ENCODE data around the gene LYSET. TPM values are rescaled to one million over a fixed set of nuclear protein-coding genes. Genes with fewer than 3 reads are reported as not detected.
"Not testable (repeated sequence)": the region's sequence is repeated elsewhere in the genome, so short reads cannot be mapped to it uniquely, and the experiment has no call there.

Gene LYSET
- total RNA-seq, 1 experiment from 2014 or later, result 35.7 TPM

DNA sequence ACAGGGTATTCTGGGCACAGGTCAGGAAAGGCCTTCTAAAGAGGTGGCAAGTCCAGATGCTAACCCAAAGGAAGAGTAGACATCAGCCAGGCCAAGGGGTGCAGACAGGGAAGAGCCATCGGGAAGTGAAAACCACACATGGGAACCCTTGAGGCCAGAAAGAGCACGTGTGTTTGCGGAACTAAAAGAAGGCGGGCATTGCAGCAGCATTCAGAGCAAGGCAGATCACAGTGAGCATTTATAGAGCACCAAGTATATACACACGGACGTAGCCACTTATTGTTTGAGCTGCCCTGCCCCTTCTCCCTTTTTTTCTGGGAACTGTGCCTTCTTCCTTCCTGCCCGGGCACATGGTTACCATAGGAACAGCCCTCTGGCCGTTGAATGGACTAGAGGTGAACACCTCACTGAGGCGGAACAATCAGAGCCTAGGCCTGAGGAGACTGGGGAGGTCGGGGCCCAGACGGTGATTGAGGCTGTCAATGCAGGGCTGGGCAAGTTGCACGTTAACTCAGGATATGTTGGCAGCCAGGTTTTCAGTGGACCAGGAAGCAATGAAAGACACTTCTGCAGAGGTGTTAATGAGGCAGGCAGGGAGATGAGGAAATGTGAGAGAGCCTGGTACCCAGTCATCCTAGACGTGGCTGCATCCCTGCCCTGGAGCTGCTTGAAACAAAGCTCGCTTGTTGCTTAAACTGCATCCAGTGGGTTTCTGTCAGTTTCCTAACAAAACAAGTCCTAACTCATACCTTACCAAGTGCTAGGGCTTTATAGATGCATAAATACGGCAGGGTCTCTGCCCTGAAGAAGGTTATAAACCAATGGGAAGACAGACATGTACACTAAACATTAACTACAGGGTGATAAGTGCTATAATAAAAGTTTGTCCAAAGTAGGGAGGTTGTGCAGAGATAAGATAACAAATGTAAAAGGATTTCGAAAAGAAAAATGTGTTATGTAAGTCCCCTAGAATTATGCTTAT lies 34.6 kb upstream of the LYSET start:
- Histone ChIP-seq H3K36me3 (ENCODE audit: insufficient read depth, low read length) (no peaks in the 10 kb centered on the region), H3K4me1 (ENCODE audit: low read length) (no peaks in the 10 kb centered on the region), H3K9ac (ENCODE audit: low read length) (no peak overlapping the region), H3K79me2 (ENCODE audit: low read length) (no peaks in the 10 kb centered on the region), H3K4me2 (ENCODE audit: low read depth, low read length, poor library complexity, severe bottlenecking) (no peak overlapping the region), H3K27me3 (ENCODE audit: low read length) (no peaks in the 10 kb centered on the region), H3K9me2 (replicated peaks; ENCODE audit: insufficient read depth, low read length) (no peaks in the 10 kb centered on the region), H3K4me3 (ENCODE audit: low read length) (no peak overlapping the region), H3K9me3 (ENCODE audit: low read length) (no peaks in the 10 kb centered on the region), H3K27ac (ENCODE audit: low read length) (no peak overlapping the region), H2AFZ (ENCODE audit: low read length) (no peak overlapping the region), H4K20me1 (ENCODE audit: insufficient read depth, low read depth, low read length) (no peaks in the 10 kb centered on the region)
- no peak for DNase-seq

- Histone ChIP-seq H3K36me3 (ENCODE audit: insufficient read depth, low read length) (no peaks in the 10 kb centered on the region), H3K4me1 (ENCODE audit: low read length) (no peaks in the 10 kb centered on the region), H3K79me2 (ENCODE audit: low read length) (no peaks in the 10 kb centered on the region), H2AFZ (ENCODE audit: low read length) (no peak overlapping the region), H3K4me2 (ENCODE audit: low read depth, low read length, poor library complexity, severe bottlenecking) (no peak overlapping the region), H3K9me3 (ENCODE audit: low read length) (no peaks in the 10 kb centered on the region), H3K9ac (ENCODE audit: low read length) (no peak overlapping the region), H3K9me2 (replicated peaks; ENCODE audit: insufficient read depth, low read length) (no peaks in the 10 kb centered on the region), H3K4me3 (ENCODE audit: low read length) (no peak overlapping the region), H4K20me1 (ENCODE audit: insufficient read depth, low read depth, low read length) (no peaks in the 10 kb centered on the region), H3K27ac (ENCODE audit: low read length) (no peak overlapping the region), H3K27me3 (ENCODE audit: low read length) (0 out of 2 replicates have a peak, but pooled peaks cover 2% of the 10 kb centered on the region)
- no peak for DNase-seq
Measured at GRCh38 chr14:93153121-93153520, 32.0 kb upstream of the LYSET start.

- H3K9ac ChIP-seq (ENCODE audit: low read length), result no peak overlapping the region
- no peaks in the 10 kb centered on the region; the same call in 1 of the 2 replicates for H3K4me1 ChIP-seq (ENCODE audit: low read length)
- DNase-seq, result no peak
- H3K9me3 ChIP-seq (ENCODE audit: low read length), result no peaks in the 10 kb centered on the region
- H3K27me3 ChIP-seq (ENCODE audit: low read length), result 0 out of 2 replicates have a peak, but pooled peaks cover 2% of the 10 kb centered on the region
- no peak overlapping the region for H2AFZ ChIP-seq (ENCODE audit: low read length)
- H3K27ac ChIP-seq (ENCODE audit: low read length), result no peak overlapping the region
- H3K4me3 ChIP-seq (ENCODE audit: low read length), result no peak overlapping the region
- H3K4me2 ChIP-seq (ENCODE audit: low read depth, low read length, poor library complexity, severe bottlenecking), result no peak overlapping the region
- no peaks in the 10 kb centered on the region for H3K36me3 ChIP-seq (ENCODE audit: insufficient read depth, low read length)
- H3K9me2 ChIP-seq (replicated peaks; ENCODE audit: insufficient read depth, low read length), result no peaks in the 10 kb centered on the region
- no peaks in the 10 kb centered on the region for H4K20me1 ChIP-seq (ENCODE audit: insufficient read depth, low read depth, low read length)
- H3K79me2 ChIP-seq (ENCODE audit: low read length), result no peaks in the 10 kb centered on the region
Measured at GRCh38 chr14:93155667-93156066, 29.4 kb upstream of the LYSET start.

- Histone ChIP-seq H3K27me3 (ENCODE audit: low read length) (0 out of 2 replicates have a peak, but pooled peaks cover 2% of the 10 kb centered on the region), H3K27ac (ENCODE audit: low read length) (no peak overlapping the region), H3K9me3 (ENCODE audit: low read length) (no peaks in the 10 kb centered on the region), H3K9me2 (replicated peaks; ENCODE audit: insufficient read depth, low read length) (no peaks in the 10 kb centered on the region), H3K4me1 (ENCODE audit: low read length) (no peaks in the 10 kb centered on the region; the same call in 1 of the 2 replicates), H3K79me2 (ENCODE audit: low read length) (no peaks in the 10 kb centered on the region), H2AFZ (ENCODE audit: low read length) (no peak overlapping the region), H3K4me3 (ENCODE audit: low read length) (no peak overlapping the region), H3K36me3 (ENCODE audit: insufficient read depth, low read length) (no peaks in the 10 kb centered on the region), H3K9ac (ENCODE audit: low read length) (no peak overlapping the region), H4K20me1 (ENCODE audit: insufficient read depth, low read depth, low read length) (no peaks in the 10 kb centered on the region), H3K4me2 (ENCODE audit: low read depth, low read length, poor library complexity, severe bottlenecking) (no peak overlapping the region)
- no peak for DNase-seq
Measured at GRCh38 chr14:93156693-93157369, 28.3 kb upstream of the LYSET start.

DNA sequence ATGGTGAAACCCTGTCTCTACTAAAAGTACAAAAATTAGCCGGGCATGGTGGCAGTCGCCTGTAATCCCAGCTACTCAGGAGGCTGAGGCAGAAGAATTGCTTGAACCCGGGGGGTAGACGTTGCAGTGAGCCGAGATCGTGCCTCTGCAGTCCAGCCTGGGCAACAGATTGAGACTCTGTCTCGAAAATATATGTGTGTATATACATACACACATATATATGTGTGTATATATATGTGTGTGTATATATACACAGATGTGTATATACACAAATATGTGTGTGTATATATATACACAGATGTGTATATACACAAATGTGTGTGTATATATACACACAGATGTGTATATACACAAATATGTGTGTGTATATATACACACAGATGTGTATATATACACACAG lies 26.8 kb upstream of the LYSET start:
- not testable (repeated sequence) for H2AFZ ChIP-seq (ENCODE audit: low read length); H3K27ac ChIP-seq (ENCODE audit: low read length); H3K27me3 ChIP-seq (ENCODE audit: low read length); DNase-seq; H3K79me2 ChIP-seq (ENCODE audit: low read length); H3K4me3 ChIP-seq (ENCODE audit: low read length); H3K4me1 ChIP-seq (ENCODE audit: low read length); H3K9me3 ChIP-seq (ENCODE audit: low read length); H3K9ac ChIP-seq (ENCODE audit: low read length); H4K20me1 ChIP-seq (ENCODE audit: insufficient read depth, low read depth, low read length); H3K36me3 ChIP-seq (ENCODE audit: insufficient read depth, low read length); H3K9me2 ChIP-seq (replicated peaks; ENCODE audit: insufficient read depth, low read length); H3K4me2 ChIP-seq (ENCODE audit: low read depth, low read length, poor library complexity, severe bottlenecking)

DNA sequence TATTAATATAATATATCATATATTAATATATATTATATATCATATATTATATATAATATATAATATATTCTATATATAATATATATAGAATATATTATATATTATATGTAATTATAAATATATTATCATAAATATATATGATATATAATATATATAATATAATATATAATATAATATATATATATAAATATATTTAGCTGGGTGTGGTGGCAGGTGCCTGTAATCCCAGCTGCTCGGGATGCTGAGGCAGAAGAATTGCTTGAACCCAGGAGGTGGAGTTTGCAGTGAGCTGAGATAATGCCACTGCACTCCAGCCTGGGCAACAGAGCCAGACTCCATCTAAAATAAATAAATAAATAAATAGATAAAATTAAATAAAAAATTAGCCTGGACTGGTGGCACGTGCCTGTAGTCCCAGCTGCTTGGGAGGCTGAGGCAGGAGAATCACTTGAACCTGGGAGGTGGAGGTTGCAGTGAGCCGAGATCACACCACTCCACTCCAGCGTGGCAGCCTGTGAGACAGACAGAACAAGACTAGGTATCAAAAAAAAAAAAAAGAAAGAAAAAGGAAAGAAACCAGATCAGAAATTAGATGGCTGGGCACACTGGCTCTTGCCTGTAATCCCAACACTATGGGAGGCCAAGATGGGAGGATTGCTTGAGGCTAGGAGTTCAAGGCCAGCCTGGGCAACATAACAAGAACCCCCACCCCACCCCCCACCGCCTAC lies 25.3 kb upstream of the LYSET start:
- not testable (repeated sequence) for H3K4me3 ChIP-seq (ENCODE audit: low read length); H3K27me3 ChIP-seq (ENCODE audit: low read length); H3K4me2 ChIP-seq (ENCODE audit: low read depth, low read length, poor library complexity, severe bottlenecking); H3K9me3 ChIP-seq (ENCODE audit: low read length); H4K20me1 ChIP-seq (ENCODE audit: insufficient read depth, low read depth, low read length); H3K79me2 ChIP-seq (ENCODE audit: low read length); H3K9ac ChIP-seq (ENCODE audit: low read length); H2AFZ ChIP-seq (ENCODE audit: low read length); DNase-seq; H3K36me3 ChIP-seq (ENCODE audit: insufficient read depth, low read length); H3K9me2 ChIP-seq (replicated peaks; ENCODE audit: insufficient read depth, low read length); H3K27ac ChIP-seq (ENCODE audit: low read length); H3K4me1 ChIP-seq (ENCODE audit: low read length)

DNA sequence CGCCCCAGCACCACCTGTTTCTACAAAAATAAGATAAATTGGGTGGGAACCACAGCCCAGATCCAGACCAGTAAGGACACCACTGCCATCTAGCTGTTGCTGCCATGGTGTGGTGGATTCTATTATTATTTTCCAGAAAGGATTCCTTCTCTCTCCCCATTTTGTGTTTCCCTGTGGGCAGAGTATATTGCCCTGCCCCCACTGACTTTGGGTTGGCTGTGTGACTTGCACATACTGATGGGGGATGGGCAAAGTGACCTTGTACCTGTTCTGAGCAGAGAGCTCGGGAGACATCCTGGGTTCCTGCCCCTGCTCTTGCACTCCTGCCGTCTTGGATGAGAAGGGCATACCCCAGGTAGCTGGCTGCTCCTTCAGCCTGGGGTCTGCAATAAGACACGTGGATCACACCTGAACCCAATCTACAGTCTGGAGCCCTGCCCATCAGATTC lies 24.7 kb upstream of the LYSET start:
- Histone ChIP-seq H3K36me3 (ENCODE audit: insufficient read depth, low read length) (no peaks in the 10 kb centered on the region), H2AFZ (ENCODE audit: low read length) (no peak overlapping the region), H3K9me3 (ENCODE audit: low read length) (no peaks in the 10 kb centered on the region), H3K4me1 (ENCODE audit: low read length) (no peaks in the 10 kb centered on the region; the same call in 1 of the 2 replicates), H3K27me3 (ENCODE audit: low read length) (0 out of 2 replicates have a peak, but pooled peaks cover 2% of the 10 kb centered on the region), H4K20me1 (ENCODE audit: insufficient read depth, low read depth, low read length) (no peaks in the 10 kb centered on the region), H3K4me2 (ENCODE audit: low read depth, low read length, poor library complexity, severe bottlenecking) (no peak overlapping the region), H3K27ac (ENCODE audit: low read length) (no peak overlapping the region), H3K4me3 (ENCODE audit: low read length) (no peak overlapping the region), H3K79me2 (ENCODE audit: low read length) (no peaks in the 10 kb centered on the region), H3K9me2 (replicated peaks; ENCODE audit: insufficient read depth, low read length) (no peaks in the 10 kb centered on the region), H3K9ac (ENCODE audit: low read length) (no peak overlapping the region)
- DNase-seq, result peak; percentile 65

Data from Karpas-422 (cell line).